ENCODE data around the gene DGKH. TPM values are rescaled to one million over a fixed set of nuclear protein-coding genes. Genes with fewer than 3 reads are reported as not detected.

The DGKH gene
- total and polyA plus RNA-seq, 9 of the 15 experiments (the other 6 are each of a cell fraction or from before 2014, with no cell fraction given), result 0.38 to 4.4 (median 3.1) TPM

DNA sequence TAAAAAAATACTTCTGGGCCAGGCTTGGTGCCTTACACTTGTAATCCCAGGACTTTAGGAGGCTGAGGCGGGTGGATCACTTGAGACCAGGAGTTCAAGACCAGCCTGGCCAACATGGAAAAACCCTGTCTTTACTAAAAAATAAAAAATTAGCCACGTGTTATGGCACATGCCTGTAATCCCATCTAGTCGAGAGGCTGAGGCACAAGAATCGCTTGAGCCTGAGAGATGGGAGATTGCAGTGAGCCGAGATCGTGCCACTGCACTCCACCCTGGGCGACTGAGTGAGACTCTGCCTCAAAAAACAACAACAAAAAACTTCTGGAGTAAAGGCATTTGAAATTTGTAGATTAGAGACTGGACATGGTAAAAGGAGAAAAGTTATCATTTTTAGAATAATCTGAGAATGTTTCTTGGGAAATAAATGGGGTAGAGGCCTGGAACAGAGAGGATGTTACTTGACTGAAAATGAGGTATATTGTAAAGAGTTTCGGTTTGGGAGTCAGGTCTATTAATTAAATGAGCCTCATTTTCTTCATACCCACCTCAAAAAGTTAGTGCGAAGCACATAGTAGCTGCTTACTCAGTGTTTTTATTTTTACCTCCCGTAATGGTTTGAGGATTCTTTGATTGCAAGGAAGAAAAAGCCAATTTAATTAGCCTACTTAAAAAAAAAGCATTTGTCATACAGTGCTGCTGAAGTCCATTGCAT, 226.1 kb downstream of the DGKH start:
- H3K27me3 ChIP-seq (ENCODE audit: control insufficient read depth in 2 of 2, insufficient read depth in 2 of 2, low read length in 2 of 2), result no peaks in the 10 kb centered on the region
- H3K9me1 ChIP-seq (ENCODE audit: control insufficient read depth, insufficient read depth, low read length), result no peaks in the 10 kb centered on the region
- WGBS (ENCODE audit: insufficient coverage, low coverage, missing lambda C conversion rate), result 3% methylated on average over 9 of the region's 10 CpGs
- CTCF ChIA-PET (ENCODE audit: low intra/inter-chr PET ratio), result no interaction called here
- H3K36me3 ChIP-seq (ENCODE audit: control insufficient read depth, insufficient read depth, low read length), result no peaks in the 10 kb centered on the region; the same call in 2 of the 3 replicates
- H2AFZ ChIP-seq (ENCODE audit: low read depth, low read length), result 0 out of 2 replicates have a peak overlapping the region, but pooled peaks have one; percentile 16
- POLR2A ChIA-PET, result no interaction called here
- DNase-seq (ENCODE audit: extremely low read depth in 1 of 4, low spot score in 3 of 4) (no peak), FAIRE-seq (no peak), ATAC-seq (peak; percentile 27)
- peaks cover 13 to 19% of the 10 kb centered on the region in 2 experiments; a peak in 4 of 5 replicates for H3K4me1 ChIP-seq (replicated peaks in 1 of 2; ENCODE audit: control insufficient read depth in 2 of 2, insufficient read depth in 2 of 2, low read length in 2 of 2)
- in situ Hi-C loops (cut with MboI), result no loop called here
- H3K4me3 ChIP-seq, result peak overlapping the region; percentile 83
- H3K79me2 ChIP-seq (ENCODE audit: control insufficient read depth, insufficient read depth, low read length), result peaks cover 76% of the 10 kb centered on the region
- H3K9me3 ChIP-seq (replicated peaks; ENCODE audit: control insufficient read depth, insufficient read depth, low read depth, low read length), result peaks cover 7% of the 10 kb centered on the region
- H3K27ac ChIP-seq (ENCODE audit: extremely low read depth, low read depth, low read length), result peak overlapping the region; percentile 82
- H3K9ac ChIP-seq (ENCODE audit: insufficient read depth in 1 of 2, low read depth in 2 of 2, low read length in 2 of 2), result peak overlapping the region in 1 of 2 experiments; percentile 87; a peak in 3 of 4 replicates
- peak overlapping the region; percentile 91 for H3K4me2 ChIP-seq (ENCODE audit: insufficient read depth, low read length)
- no TSS peak for BruUV-seq (replicated peaks)
- intact Hi-C loops (cut with micrococcal nuclease), result loop anchor here (5.0 to 10.0 kb wide), 2 partner anchors 102 to 230 kb away; partner anchors contain the start of gene DGKH
- H4K20me1 ChIP-seq (replicated peaks; ENCODE audit: control insufficient read depth, insufficient read depth, low read length), result no peaks in the 10 kb centered on the region
- TF ChIP-seq, protein P1, sequence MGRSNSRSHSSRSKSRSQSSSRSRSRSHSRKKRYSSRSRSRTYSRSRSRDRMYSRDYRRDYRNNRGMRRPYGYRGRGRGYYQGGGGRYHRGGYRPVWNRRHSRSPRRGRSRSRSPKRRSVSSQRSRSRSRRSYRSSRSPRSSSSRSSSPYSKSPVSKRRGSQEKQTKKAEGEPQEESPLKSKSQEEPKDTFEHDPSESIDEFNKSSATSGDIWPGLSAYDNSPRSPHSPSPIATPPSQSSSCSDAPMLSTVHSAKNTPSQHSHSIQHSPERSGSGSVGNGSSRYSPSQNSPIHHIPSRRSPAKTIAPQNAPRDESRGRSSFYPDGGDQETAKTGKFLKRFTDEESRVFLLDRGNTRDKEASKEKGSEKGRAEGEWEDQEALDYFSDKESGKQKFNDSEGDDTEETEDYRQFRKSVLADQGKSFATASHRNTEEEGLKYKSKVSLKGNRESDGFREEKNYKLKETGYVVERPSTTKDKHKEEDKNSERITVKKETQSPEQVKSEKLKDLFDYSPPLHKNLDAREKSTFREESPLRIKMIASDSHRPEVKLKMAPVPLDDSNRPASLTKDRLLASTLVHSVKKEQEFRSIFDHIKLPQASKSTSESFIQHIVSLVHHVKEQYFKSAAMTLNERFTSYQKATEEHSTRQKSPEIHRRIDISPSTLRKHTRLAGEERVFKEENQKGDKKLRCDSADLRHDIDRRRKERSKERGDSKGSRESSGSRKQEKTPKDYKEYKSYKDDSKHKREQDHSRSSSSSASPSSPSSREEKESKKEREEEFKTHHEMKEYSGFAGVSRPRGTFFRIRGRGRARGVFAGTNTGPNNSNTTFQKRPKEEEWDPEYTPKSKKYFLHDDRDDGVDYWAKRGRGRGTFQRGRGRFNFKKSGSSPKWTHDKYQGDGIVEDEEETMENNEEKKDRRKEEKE (IDR thresholded peaks at IDR 0.05; ENCODE audit: borderline replicate concordance in 1 of 2, control insufficient read depth in 1 of 2, low read depth in 2 of 2, low read length in 1 of 2), result no peak
- TF ChIP-seq IRF2 (CRISPR knock-in tag; IDR thresholded peaks at IDR 0.05), result no peak
- no peak for TF ChIP-seq RBM15 (IDR thresholded peaks at IDR 0.05; ENCODE audit: insufficient read depth, low read length)
- TF ChIP-seq MYC (IDR thresholded peaks at IDR 0.05; ENCODE audit: low read depth, low read length), result peak; percentile 45; the same call in 1 of the 2 replicates
- no peak for TF ChIP-seq MYC (CRISPR knock-in tag; IDR thresholded peaks at IDR 0.05; ENCODE audit: borderline replicate concordance, low read depth)
- TF ChIP-seq RAD51 (IDR thresholded peaks at IDR 0.05; ENCODE audit: borderline replicate concordance, low read depth), result no peak; the same call in 1 of the 2 replicates
- TF ChIP-seq ZNF263 (CRISPR knock-in tag; IDR thresholded peaks at IDR 0.05; ENCODE audit: borderline replicate concordance), result no peak
- TF ChIP-seq ZSCAN32 (CRISPR knock-in tag; IDR thresholded peaks at IDR 0.05), result no peak
- peak; percentile 55; the same call in 1 of the 2 replicates for TF ChIP-seq BHLHE40 (IDR thresholded peaks at IDR 0.05; ENCODE audit: low read length)
- TF ChIP-seq THRA (IDR thresholded peaks at IDR 0.05), result no peak
- no peak for TF ChIP-seq ZFPM2 (CRISPR knock-in tag; IDR thresholded peaks at IDR 0.05)
- TF ChIP-seq, protein P2, sequence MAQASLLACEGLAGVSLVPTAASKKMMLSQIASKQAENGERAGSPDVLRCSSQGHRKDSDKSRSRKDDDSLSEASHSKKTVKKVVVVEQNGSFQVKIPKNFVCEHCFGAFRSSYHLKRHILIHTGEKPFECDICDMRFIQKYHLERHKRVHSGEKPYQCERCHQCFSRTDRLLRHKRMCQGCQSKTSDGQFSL (CRISPR knock-in tag; IDR thresholded peaks at IDR 0.05), result no peak
- TF ChIP-seq, protein P2 (tag; IDR thresholded peaks at IDR 0.05), result no peak
- 0 out of 2 replicates have a peak, but pooled peaks have one; percentile 33 for TF ChIP-seq GATA2 (CRISPR knock-in tag; IDR thresholded peaks at IDR 0.05)
- no peak for TF ChIP-seq ZNF274 (IDR thresholded peaks at IDR 0.05; ENCODE audit: borderline replicate concordance, low read depth, low read length)
- TF ChIP-seq POLR3A (IDR thresholded peaks at IDR 0.05; ENCODE audit: borderline replicate concordance, extremely low read depth, insufficient read depth, insufficient read length), result no peak

Data from K562 (cell line).